Measurements from ENCODE around the gene SNX10. TPM values are rescaled to one million over a fixed set of nuclear protein-coding genes. Genes with fewer than 3 reads are reported as not detected.

Gene SNX10
- polyA plus RNA-seq, 1 donor (not counting 4 experiments of a cell fraction or from before 2014, with no cell fraction given), result 7.0 TPM

DNA sequence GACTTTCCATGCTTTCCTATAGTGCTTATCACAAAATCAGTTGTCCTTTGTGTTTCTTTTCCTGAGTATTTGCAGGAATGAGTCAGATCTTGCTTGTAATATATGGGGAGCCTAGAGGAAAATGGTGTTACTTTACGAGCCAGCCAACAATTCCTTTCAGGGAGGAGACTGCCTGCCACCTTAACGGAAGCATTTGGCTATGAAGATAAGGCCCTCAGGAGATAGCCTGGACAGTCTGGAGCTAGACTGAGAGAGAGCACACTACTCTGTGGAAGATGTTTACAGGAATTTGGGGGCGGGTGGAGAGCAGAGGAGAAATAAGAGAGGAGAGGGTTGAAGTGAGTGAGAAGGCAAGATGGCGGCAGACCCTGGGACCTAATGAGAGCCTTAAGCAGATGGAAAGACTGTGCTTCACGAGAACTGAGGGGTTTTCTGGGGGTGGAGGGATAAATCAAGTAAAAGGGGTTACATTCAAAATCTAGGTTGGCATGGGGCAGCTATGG, 126.3 kb downstream of the SNX10 start:
- Histone ChIP-seq H3K27me3 (ENCODE audit: control insufficient read depth, extremely low read depth, insufficient read depth, low read length) (no peaks in the 10 kb centered on the region), H3K9me1 (ENCODE audit: control insufficient read depth, extremely low read depth, insufficient read depth, low read length) (no peaks in the 10 kb centered on the region), H3K4me2 (ENCODE audit: control insufficient read depth, extremely low read depth, insufficient read depth, low read depth, low read length) (no peak overlapping the region), H3K4me3 (ENCODE audit: control insufficient read depth in 2 of 3, extremely low read depth in 1 of 3, insufficient read depth in 2 of 3, low read depth in 1 of 3, low read length in 3 of 3) (no peak overlapping the region), H3K36me3 (ENCODE audit: control insufficient read depth in 2 of 2, extremely low read depth in 1 of 2, insufficient read depth in 2 of 2, low read length in 2 of 2) (no peaks in the 10 kb centered on the region), H3K79me2 (ENCODE audit: control insufficient read depth, insufficient read depth, low read length) (no peaks in the 10 kb centered on the region), H3K9me3 (ENCODE audit: control insufficient read depth, low read depth, low read length) (no peaks in the 10 kb centered on the region), H4K20me1 (ENCODE audit: control insufficient read depth, extremely low read depth, insufficient read depth, low read length) (no peaks in the 10 kb centered on the region), H3K27ac (ENCODE audit: control insufficient read depth, insufficient read depth, low read length) (no peak overlapping the region), H2AFZ (ENCODE audit: control insufficient read depth, low read length) (no peak overlapping the region), H3K9ac (ENCODE audit: control insufficient read depth, extremely low read depth, insufficient read depth, low read length) (no peak overlapping the region), H3K4me1 (ENCODE audit: control insufficient read depth, extremely low read depth, insufficient read depth, low read length) (no peaks in the 10 kb centered on the region)
- TF ChIP-seq, protein P1, sequence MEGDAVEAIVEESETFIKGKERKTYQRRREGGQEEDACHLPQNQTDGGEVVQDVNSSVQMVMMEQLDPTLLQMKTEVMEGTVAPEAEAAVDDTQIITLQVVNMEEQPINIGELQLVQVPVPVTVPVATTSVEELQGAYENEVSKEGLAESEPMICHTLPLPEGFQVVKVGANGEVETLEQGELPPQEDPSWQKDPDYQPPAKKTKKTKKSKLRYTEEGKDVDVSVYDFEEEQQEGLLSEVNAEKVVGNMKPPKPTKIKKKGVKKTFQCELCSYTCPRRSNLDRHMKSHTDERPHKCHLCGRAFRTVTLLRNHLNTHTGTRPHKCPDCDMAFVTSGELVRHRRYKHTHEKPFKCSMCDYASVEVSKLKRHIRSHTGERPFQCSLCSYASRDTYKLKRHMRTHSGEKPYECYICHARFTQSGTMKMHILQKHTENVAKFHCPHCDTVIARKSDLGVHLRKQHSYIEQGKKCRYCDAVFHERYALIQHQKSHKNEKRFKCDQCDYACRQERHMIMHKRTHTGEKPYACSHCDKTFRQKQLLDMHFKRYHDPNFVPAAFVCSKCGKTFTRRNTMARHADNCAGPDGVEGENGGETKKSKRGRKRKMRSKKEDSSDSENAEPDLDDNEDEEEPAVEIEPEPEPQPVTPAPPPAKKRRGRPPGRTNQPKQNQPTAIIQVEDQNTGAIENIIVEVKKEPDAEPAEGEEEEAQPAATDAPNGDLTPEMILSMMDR (optimal IDR thresholded peaks at IDR 0.05 in 1 of 3, IDR thresholded peaks at IDR 0.05 in 1 of 3, conservative IDR thresholded peaks at IDR 0.05 in 1 of 3; ENCODE audit: extremely low read depth in 1 of 3, insufficient read depth in 2 of 3, low read length in 3 of 3), result no peak
- no peak for TF ChIP-seq EZH2 (IDR thresholded peaks at IDR 0.05; ENCODE audit: low read length)
- peak; percentile 49 for FAIRE-seq
- no peak for DNase-seq (ENCODE audit: low read depth, low spot score)
- dilution Hi-C loops (cut with MboI; ENCODE audit: extremely low pct_ligation_motif_present, low sequenced_read_pairs), result no loop called here

DNA sequence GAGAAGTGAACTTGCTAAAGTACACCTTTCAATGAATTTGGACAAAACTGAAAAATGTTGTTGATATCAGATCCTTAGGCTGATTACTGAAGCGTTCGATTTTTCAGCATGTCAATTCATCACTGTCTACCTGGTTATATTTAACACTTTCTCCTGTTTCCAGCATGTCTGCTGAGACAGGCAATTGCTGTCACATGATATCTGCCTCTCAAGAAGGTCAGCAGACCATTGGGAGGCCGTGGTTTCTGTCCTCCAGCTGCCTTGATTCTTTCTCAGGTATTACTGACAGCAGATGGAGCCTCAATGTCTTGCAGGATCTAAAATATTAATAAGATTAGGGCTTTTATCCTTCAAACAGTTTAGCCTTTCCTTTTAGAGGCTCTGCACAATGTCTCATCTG, 127.5 kb downstream of the SNX10 start:
- Histone ChIP-seq H3K36me3 (ENCODE audit: control insufficient read depth in 2 of 2, extremely low read depth in 1 of 2, insufficient read depth in 2 of 2, low read length in 2 of 2) (no peaks in the 10 kb centered on the region), H3K27ac (ENCODE audit: control insufficient read depth, insufficient read depth, low read length) (no peak overlapping the region), H2AFZ (ENCODE audit: control insufficient read depth, low read length) (no peak overlapping the region), H4K20me1 (ENCODE audit: control insufficient read depth, extremely low read depth, insufficient read depth, low read length) (no peaks in the 10 kb centered on the region), H3K9me1 (ENCODE audit: control insufficient read depth, extremely low read depth, insufficient read depth, low read length) (no peaks in the 10 kb centered on the region), H3K27me3 (ENCODE audit: control insufficient read depth, extremely low read depth, insufficient read depth, low read length) (no peaks in the 10 kb centered on the region), H3K4me1 (ENCODE audit: control insufficient read depth, extremely low read depth, insufficient read depth, low read length) (no peaks in the 10 kb centered on the region), H3K4me2 (ENCODE audit: control insufficient read depth, extremely low read depth, insufficient read depth, low read depth, low read length) (no peak overlapping the region), H3K4me3 (ENCODE audit: control insufficient read depth in 2 of 3, extremely low read depth in 1 of 3, insufficient read depth in 2 of 3, low read depth in 1 of 3, low read length in 3 of 3) (no peak overlapping the region), H3K79me2 (ENCODE audit: control insufficient read depth, insufficient read depth, low read length) (no peaks in the 10 kb centered on the region), H3K9me3 (ENCODE audit: control insufficient read depth, low read depth, low read length) (no peaks in the 10 kb centered on the region), H3K9ac (ENCODE audit: control insufficient read depth, extremely low read depth, insufficient read depth, low read length) (no peak overlapping the region)
- FAIRE-seq, result no peak
- no peak for DNase-seq (ENCODE audit: low read depth, low spot score)
- TF ChIP-seq, protein P1 (optimal IDR thresholded peaks at IDR 0.05 in 1 of 3, IDR thresholded peaks at IDR 0.05 in 1 of 3, conservative IDR thresholded peaks at IDR 0.05 in 1 of 3; ENCODE audit: extremely low read depth in 1 of 3, insufficient read depth in 2 of 3, low read length in 3 of 3), result no peak
- no peak for TF ChIP-seq EZH2 (IDR thresholded peaks at IDR 0.05; ENCODE audit: low read length)
- dilution Hi-C loops (cut with MboI; ENCODE audit: extremely low pct_ligation_motif_present, low sequenced_read_pairs), result no loop called here

Data from keratinocyte (primary cell).